ENCODE data around the gene RUFY4.

DNA sequence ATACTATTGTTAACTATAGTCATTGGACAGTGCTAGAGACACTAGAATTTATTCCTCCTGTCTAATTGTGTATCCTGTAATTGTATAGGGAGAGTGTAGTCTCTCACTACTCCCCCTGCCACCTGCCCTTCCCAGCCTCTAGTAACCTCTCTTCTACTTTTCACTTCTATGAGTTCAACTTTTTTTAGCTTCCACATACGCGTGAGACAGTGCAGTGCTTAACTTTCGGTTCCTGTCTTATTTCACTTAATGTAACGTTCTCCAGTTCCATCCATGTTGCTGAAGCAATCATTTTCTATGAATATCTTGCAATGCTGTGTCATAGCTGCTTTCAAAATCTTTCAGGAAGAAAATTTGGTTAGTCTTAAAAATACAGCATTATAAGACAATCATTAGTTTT, 22.8 kb upstream of the RUFY4 start:
- TF ChIP-seq, protein P1, sequence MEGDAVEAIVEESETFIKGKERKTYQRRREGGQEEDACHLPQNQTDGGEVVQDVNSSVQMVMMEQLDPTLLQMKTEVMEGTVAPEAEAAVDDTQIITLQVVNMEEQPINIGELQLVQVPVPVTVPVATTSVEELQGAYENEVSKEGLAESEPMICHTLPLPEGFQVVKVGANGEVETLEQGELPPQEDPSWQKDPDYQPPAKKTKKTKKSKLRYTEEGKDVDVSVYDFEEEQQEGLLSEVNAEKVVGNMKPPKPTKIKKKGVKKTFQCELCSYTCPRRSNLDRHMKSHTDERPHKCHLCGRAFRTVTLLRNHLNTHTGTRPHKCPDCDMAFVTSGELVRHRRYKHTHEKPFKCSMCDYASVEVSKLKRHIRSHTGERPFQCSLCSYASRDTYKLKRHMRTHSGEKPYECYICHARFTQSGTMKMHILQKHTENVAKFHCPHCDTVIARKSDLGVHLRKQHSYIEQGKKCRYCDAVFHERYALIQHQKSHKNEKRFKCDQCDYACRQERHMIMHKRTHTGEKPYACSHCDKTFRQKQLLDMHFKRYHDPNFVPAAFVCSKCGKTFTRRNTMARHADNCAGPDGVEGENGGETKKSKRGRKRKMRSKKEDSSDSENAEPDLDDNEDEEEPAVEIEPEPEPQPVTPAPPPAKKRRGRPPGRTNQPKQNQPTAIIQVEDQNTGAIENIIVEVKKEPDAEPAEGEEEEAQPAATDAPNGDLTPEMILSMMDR (IDR thresholded peaks at IDR 0.05): no peak
- no peak for TF ChIP-seq SMC3 (IDR thresholded peaks at IDR 0.05)
- TF ChIP-seq POLR2A (IDR thresholded peaks at IDR 0.05; ENCODE audit: low read length): no peak
- no peak for TF ChIP-seq CBX8 (IDR thresholded peaks at IDR 0.05)
- no peak for TF ChIP-seq KDM1A (IDR thresholded peaks at IDR 0.05; ENCODE audit: low read depth)

All from A549 (cell line).